ENCODE measurements around the gene CHERP.

DNA sequence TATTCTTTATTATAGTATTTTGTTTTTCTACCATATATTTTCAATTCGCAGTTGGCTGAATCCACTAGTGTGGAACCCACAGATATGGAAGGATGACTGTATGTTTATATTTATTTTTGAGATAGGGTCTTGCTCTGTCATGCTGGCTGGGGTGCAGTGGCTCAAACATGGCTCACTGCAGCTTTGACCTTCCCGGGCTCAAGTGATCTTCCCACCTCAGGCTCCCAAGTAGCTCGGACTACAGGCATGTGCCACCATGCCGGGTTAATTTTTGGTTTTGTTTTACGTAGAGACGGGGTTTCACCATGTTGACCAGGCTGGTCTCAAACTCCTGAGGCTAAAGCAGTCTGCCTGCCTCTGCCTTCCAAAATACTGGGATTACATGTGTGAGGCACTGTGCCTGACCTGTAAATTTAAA is 20.4 kb upstream of the CHERP start:
- TF ChIP-seq, protein P1, sequence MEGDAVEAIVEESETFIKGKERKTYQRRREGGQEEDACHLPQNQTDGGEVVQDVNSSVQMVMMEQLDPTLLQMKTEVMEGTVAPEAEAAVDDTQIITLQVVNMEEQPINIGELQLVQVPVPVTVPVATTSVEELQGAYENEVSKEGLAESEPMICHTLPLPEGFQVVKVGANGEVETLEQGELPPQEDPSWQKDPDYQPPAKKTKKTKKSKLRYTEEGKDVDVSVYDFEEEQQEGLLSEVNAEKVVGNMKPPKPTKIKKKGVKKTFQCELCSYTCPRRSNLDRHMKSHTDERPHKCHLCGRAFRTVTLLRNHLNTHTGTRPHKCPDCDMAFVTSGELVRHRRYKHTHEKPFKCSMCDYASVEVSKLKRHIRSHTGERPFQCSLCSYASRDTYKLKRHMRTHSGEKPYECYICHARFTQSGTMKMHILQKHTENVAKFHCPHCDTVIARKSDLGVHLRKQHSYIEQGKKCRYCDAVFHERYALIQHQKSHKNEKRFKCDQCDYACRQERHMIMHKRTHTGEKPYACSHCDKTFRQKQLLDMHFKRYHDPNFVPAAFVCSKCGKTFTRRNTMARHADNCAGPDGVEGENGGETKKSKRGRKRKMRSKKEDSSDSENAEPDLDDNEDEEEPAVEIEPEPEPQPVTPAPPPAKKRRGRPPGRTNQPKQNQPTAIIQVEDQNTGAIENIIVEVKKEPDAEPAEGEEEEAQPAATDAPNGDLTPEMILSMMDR (conservative IDR thresholded peaks at IDR 0.05; ENCODE audit: low read depth in 2 of 2), result no peak
- TF ChIP-seq CREB1 (CRISPR knock-in tag; IDR thresholded peaks at IDR 0.05; ENCODE audit: low read depth), result no peak
- TF ChIP-seq, protein P2, sequence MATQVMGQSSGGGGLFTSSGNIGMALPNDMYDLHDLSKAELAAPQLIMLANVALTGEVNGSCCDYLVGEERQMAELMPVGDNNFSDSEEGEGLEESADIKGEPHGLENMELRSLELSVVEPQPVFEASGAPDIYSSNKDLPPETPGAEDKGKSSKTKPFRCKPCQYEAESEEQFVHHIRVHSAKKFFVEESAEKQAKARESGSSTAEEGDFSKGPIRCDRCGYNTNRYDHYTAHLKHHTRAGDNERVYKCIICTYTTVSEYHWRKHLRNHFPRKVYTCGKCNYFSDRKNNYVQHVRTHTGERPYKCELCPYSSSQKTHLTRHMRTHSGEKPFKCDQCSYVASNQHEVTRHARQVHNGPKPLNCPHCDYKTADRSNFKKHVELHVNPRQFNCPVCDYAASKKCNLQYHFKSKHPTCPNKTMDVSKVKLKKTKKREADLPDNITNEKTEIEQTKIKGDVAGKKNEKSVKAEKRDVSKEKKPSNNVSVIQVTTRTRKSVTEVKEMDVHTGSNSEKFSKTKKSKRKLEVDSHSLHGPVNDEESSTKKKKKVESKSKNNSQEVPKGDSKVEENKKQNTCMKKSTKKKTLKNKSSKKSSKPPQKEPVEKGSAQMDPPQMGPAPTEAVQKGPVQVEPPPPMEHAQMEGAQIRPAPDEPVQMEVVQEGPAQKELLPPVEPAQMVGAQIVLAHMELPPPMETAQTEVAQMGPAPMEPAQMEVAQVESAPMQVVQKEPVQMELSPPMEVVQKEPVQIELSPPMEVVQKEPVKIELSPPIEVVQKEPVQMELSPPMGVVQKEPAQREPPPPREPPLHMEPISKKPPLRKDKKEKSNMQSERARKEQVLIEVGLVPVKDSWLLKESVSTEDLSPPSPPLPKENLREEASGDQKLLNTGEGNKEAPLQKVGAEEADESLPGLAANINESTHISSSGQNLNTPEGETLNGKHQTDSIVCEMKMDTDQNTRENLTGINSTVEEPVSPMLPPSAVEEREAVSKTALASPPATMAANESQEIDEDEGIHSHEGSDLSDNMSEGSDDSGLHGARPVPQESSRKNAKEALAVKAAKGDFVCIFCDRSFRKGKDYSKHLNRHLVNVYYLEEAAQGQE (IDR thresholded peaks at IDR 0.05; ENCODE audit: unreplicated experiment), result no peak
- no peak for TF ChIP-seq ZNF114 (CRISPR knock-in tag; IDR thresholded peaks at IDR 0.05)
- no peak for TF ChIP-seq EZH2 (IDR thresholded peaks at IDR 0.05; ENCODE audit: low read depth, unreplicated experiment)
- TF ChIP-seq POLR2AphosphoS5 (IDR thresholded peaks at IDR 0.05; ENCODE audit: low read depth), result no peak
- TF ChIP-seq STAT1 (IDR thresholded peaks at IDR 0.05; ENCODE audit: unreplicated experiment), result no peak

All from GM23338 (cell line).